ENCODE measurements around the gene ROPN1L. TPM values are rescaled to one million over a fixed set of nuclear protein-coding genes. Genes with fewer than 3 reads are reported as not detected.

Gene ROPN1L
- total RNA-seq = 1.1 TPM

DNA sequence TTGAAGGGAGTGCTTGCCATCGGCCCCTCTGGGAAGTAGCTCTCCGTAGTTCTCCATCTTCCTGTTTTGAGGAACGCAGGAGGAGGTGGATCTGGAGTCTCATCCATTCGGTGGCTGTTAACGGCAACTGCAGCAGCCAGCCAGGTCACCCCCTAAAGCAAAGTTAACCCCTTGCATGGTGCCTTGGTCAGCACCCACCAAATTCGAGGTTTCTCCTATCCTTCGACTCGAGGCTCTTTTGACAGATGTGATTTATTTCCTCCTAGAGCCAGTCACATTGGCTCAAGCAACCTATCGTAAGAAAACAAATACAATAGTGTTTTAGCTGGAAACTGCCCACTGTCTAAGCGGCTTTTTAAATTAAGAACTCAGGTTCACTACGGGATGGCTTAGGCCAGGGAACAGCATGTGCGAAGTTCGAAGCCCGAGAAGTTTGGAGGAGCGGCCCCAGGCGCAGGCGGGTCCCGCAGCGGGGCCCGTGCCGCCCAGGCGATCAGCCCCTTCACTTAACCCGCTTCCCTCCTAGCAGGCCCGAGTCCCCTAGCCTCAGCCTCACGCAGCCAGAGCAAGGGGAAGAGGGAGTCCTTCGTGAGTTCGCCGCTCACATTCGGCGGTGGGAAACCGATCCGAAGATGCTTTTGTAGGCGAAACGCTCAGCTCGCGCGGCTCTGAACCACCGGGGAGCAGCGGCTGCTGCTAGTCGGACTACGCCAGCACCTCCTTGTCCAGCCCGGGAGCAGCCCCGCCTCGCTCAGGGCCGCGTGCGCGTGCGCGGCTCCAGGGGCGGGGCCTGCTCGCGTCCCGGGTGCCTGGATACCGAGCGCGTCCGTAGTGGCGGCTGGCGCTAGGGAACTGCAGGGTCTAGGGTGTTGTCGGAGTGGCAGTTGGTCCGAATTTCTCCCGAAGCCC, at the start of gene ROPN1L:
Gene ROPN1L, plus strand, starts transcription at position 797 of the 909 bp plus-strand sequence. CDS start 289 bp downstream, outside the sequence.

Small RNA genes within 50 kb of the gene (small RNA-seq; reads per million reads assigned to genes)
- gene MIR6131 (ENCODE audit: low replicate concordance) = not detected

Other genes with a start within 250 kb of the ROPN1L start
- gene ATPSCKMT, start 192.0 kb upstream of the ROPN1L start, total RNA-seq = 24.3 TPM
- gene CCT5, start 191.6 kb upstream of the ROPN1L start, total RNA-seq = 174 TPM
- gene CMBL, start 134.0 kb upstream of the ROPN1L start, total RNA-seq = 40.2 TPM
- gene MARCHF6, start 88.2 kb upstream of the ROPN1L start, total RNA-seq = 198 TPM
- 6.3 TPM for gene ANKRD33B, start 122.2 kb downstream of the ROPN1L start, total RNA-seq